GM19395 (cell line): ENCODE data around the gene FAM135A.
"Not testable (repeated sequence)": the region's sequence is repeated elsewhere in the genome, so short reads cannot be mapped to it uniquely, and the experiment has no call there.

Experiments
- ATAC-seq: cut with Tn5 transposase; IDR thresholded peaks from one replicate; pipeline ENCODE4 v1.9.1; 2021; ENCODE audit warnings: mild to moderate bottlenecking, moderate library complexity; ENCODE audit not compliant: unreplicated experiment

Gene FAM135A

DNA sequence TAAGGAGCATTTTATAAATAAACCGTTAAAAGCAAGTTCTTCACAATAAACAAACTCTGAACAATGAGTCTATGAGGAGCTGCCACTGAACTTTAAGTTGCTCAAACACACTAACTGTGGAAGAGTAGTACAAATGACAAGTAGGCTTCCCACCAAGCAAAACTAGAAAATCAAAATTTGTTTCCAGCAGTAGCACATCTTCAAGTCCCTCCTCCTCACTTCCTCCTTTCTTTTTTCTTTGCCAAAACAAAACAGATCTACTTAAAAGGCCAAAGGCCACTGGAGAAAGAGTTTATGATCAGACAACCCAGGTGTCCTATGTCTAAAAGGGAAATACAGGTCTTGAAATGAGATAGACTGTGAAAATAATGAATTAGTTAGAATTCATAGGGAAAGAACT, 17.1 kb upstream of the FAM135A start:
- ATAC-seq = no peak

GRCh38 chr6:70396796-70397729, 16.2 kb upstream of the FAM135A start:
- ATAC-seq = no peak

- no peak for ATAC-seq
Observed at GRCh38 chr6:70398783-70399728, 14.3 kb upstream of the FAM135A start.

- ATAC-seq = no peak
Observed at GRCh38 chr6:70404658-70405057, 8.7 kb upstream of the FAM135A start.

DNA sequence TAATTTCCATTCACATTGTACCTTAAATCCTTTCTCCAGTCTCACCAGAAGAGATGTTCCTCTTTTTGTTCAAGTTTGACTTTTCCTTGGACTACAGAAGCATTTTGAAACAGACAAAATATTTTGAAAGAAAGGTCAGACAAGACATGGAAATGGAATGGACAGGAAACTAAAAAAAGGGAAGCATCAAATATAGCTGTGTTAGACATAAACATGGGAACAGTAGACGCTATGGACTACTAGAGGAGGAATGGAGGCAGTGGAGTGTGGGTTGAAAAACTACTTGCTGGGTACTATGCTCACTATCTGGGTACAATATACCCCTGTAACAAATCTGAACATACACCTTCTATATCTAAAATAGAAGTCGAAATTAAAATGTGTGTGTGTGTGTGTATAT, 4.1 kb upstream of the FAM135A start:
- no peak for ATAC-seq

DNA sequence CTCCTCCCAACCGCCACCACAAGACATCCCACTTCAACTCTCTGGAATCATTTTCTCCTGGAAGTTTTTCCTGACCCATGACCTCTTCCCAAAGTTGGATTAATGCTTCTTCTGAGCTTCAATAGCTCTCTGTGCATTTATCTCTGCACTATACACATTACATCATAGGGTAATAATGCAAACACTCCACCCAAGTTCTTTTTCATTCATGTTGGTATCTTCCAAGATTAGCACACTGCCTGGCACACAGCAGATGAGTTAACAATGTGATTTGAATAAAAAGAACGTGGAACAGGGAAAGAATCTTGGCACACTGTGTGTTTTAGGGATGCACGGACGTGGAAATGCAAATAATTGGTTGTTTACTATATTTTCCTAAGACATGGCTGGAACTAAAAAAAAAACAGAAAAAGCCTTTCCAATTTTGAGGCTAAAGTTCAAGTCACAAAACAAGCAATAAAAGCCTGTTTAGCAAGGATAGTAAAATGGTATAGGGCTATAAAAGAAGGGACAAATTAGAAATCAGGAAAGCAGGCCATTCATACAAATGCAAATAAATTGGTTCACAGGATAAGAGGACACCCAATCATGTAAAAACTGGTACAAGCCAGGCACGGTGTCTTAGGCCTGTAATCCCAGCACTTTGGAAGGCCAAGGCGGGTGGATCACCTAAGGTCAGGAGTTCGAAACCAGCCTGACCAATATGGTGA, 1.6 kb upstream of the FAM135A start:
- no peak for ATAC-seq

DNA sequence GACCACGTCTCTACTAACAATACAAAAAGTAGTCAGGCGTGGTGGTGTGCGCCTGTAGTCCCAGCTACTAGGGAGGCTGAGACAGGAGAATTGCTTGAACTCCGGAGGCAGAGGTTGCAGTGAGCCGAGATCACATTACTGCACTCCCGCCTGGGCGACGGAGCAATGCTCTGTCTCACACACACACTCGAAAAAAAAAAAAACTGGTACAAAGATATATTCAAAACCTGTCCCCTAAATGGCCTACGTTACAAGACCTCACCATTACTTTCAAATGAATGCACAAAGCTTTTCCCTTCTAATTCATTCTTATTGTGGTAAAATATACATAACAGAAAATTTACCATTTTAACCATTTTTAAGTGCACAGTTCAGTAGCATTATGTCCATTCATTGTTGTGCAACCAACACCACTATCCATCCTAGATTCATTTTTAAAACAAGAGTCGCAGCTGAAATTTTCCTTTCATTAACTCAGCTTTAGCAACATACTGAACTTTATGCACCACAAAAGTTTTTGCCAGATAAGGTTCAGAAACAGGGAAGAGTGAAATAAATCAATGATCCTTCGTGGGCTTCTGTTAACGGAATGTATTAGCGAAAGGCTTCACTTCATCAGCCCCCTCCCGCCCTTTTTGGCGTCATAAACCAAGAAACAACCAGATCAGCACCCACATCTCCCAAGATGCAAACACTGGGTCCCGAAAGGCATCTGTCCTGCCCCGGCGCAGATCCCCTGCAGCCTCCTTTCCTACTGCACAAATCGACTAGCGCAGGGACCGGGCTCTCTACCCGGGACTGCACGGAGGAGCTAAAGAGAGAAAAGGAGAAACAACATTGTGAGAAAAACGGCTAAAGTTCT, 825 bp upstream of the FAM135A start:
- ATAC-seq = peak; percentile 28

- peak; percentile 16 for ATAC-seq
Observed at GRCh38 chr6:70413992-70414494, 735 bp downstream of the FAM135A start.

DNA sequence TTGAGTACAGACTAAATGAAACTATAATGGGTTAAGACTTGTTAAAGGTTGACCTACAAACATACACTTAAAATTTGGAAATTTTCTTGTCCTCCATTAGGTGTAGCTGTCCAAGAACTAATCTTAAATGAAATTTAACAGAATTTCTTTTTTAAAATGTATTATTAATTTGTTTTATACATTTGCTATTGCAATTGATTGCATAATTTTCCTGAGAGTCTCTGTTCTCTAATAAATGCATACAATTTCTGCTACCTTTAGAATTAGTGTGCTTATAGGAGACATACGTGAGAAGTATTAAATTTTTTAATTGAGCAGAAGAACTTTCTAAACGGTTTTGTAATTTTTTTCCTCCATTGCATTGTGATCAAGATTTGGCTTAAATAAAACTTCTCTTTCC, 1.5 kb downstream of the FAM135A start:
- no peak for ATAC-seq

GRCh38 chr6:70415247-70415646, 1.9 kb downstream of the FAM135A start:
- ATAC-seq = no peak

DNA sequence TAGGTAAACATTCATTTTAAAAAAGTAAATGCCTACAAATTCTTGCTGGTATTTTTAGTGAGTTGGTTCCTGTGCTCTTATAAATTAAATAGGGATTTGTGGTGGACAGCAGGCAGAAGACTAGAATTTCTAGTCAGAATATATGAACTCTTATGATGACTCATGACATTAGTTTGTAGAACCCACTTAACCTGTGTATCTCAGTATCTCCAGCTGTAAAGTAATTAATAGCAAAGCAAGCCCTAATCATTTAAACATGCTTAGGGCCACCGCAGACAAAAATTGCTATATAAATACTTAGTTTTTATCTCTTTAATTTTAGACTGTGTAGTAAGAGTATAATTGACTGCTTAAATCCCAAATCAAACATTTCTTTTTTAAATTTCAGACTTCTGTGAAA, 2.4 kb downstream of the FAM135A start:
- ATAC-seq = no peak

DNA sequence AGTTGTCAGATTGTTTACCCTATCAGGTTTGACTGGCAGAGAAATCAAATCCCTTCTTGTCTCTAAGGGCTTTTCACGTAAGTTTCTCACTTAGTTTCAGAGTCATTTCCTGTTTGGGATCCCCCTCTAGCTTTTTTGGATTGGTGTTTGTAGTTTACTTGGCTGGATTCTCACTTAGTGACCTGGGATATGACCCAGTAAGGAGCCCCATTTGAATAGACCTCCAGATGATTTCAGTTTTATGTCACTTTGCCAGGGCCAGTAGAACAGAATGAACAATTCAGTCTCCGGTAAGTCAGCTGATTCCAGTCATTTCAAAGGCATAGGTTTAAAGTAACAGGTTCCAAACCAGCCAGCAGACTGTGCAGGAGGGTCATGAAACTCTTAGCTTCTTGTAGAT, 8.2 kb downstream of the FAM135A start:
- no peak for ATAC-seq

DNA sequence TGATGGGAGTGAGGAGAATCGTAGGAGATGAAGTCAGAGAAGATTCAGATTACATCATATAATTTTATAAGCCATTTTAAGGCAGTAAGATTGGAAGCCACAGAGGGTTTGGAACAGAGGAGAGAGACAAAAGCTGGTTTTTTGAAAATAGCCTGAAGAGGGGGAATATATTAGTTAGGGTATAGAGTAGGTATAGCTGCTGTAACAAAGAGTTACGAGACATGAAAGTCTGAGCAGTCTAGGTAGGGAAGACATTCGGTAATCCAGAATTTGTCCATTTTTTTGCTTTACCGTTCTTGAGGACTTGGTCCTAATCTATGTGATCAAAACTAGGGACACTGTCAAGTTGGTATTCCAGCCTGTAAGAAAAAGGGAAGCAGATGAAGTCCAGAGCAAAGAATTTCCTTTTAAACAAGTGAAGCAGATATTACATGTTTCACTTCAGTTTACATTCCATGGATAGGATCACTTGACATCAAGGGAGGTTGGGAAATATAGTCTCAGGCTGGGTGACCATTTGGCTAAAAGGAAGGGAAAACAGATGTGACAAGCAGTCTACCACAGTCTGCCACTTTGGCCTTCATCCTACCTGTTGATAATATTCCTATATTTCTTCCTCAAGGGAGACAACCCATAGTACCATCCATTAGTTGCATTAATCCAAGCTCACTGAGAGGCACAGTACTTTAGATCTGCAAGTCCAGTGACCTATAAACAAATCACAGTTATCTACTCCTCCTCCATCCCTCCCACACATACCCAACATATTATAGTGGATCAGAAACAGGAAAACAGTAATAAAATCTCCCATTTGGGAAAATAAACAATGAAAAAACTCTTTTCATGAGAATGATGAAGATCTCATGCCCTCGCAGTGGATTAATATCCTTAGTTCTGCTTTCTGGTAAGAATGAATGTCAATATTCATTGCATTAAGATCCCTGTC, 10.2 kb downstream of the FAM135A start:
- no peak for ATAC-seq

DNA sequence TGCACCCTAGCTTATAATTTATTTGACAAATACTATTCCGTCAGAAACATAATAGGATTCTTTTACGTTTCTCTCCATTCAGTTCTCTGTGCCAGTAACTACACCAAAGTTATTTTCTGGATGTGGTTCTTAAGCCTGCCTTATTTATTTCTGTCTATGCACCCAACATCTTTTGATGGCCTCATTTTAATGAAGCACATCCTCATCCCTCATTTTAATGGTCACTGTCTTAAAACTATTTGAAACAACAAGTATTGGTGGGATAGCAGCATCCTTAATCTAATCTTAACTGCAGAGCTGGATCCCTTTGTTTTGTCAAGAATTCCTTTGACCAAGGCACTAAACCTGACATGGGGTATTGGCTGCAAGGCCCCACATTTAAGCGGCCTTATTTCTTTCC, 11.0 kb downstream of the FAM135A start:
- no peak for ATAC-seq

GRCh38 chr6:70436320-70436719, 23.0 kb downstream of the FAM135A start:
- ATAC-seq = no peak

- ATAC-seq = no peak
Observed at GRCh38 chr6:70445001-70445400, 31.7 kb downstream of the FAM135A start.

DNA sequence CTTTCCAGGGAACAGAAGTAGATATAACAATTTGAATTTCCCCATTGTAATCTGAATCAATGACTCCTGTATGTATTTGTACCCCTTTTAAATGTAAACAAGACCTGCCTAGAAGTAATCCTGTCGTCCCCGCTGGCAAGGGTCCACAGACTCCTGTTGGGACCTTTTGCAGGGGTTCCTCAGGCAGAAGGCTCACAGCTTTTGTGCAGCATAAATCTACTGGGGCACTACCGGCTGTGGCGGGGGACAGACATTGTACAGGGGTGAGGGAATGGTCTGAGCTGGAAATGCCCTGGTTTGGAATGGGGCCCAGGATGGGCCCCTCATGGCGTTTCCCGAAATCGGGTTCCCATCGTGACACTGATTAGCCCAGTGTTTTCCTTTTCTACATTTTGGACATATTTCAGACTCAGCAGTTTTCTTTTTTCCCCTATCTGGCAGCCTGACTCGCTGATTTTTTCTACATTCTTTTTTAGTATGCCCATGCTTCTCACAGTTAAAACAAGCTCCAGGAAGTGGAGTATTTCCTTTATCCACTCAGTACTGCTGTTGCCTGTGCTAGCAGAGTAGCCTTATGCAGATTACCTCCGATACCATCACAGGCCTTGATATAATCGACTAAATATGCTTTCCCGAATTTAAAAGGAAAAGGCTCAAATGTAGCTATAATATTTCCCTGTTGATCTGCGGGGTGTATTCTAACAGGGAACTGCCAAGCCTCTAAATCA, 34.2 kb downstream of the FAM135A start:
- ATAC-seq = not testable (repeated sequence)

GRCh38 chr6:70453899-70454298, 40.6 kb downstream of the FAM135A start:
- ATAC-seq = not testable (repeated sequence)
